Keratinocyte (primary cell): ENCODE results near the gene APOD.
"Not testable (repeated sequence)": the region's sequence is repeated elsewhere in the genome, so short reads cannot be mapped to it uniquely, and the experiment has no call there.

Experiments used
- CTCF ChIP-seq, 3 experiments: IDR thresholded peaks in 1 of 3; conservative IDR thresholded peaks in 1 of 3; optimal IDR thresholded peaks in 1 of 3; 2 replicates in 2 of 3; 3 replicates in 1 of 3; pipeline versions ENCODE3 to v1.5.1; 2011; ENCODE audit warnings: low read length in 3 of 3, mild to moderate bottlenecking in 3 of 3, moderate library complexity in 2 of 3, control low read depth in 1 of 3, inconsistent platforms in 1 of 3; ENCODE audit not compliant: insufficient read depth in 2 of 3; ENCODE audit errors: extremely low read depth in 1 of 3
- EZH2 ChIP-seq: IDR thresholded peaks from one replicate; pipeline ENCODE4 v1.6.1; 2012; ENCODE audit warnings: inconsistent platforms, mild to moderate bottlenecking, low read length, moderate library complexity

- TF ChIP-seq CTCF (optimal IDR thresholded peaks at IDR 0.05 in 1 of 3, IDR thresholded peaks at IDR 0.05 in 1 of 3, conservative IDR thresholded peaks at IDR 0.05 in 1 of 3; ENCODE audit: extremely low read depth in 1 of 3, insufficient read depth in 2 of 3, low read length in 3 of 3); EZH2: not testable (repeated sequence)
Observed at GRCh38 chr3:195621095-195621494, 37.4 kb upstream of the APOD start.
